PC-9 (cell line): ENCODE results near the gene SUPT5H.

Experiments
- EZH2 ChIP-seq: fragments of 200-600 bp; sonication (generic); IDR thresholded peaks from 2 replicates; pipeline ENCODE4 v1.8.0; 2017; ENCODE audit warnings: antibody characterized with exemption, low read depth
- TF ChIP-seq, protein P1 (sequence below): fragments of 200-600 bp; sonication (generic); conservative IDR thresholded peaks from 2 replicates; pipeline ENCODE4 v1.6.1; 2017; ENCODE audit warnings: mixed run types, antibody characterized with exemption, mild to moderate bottlenecking, moderate library complexity

DNA sequence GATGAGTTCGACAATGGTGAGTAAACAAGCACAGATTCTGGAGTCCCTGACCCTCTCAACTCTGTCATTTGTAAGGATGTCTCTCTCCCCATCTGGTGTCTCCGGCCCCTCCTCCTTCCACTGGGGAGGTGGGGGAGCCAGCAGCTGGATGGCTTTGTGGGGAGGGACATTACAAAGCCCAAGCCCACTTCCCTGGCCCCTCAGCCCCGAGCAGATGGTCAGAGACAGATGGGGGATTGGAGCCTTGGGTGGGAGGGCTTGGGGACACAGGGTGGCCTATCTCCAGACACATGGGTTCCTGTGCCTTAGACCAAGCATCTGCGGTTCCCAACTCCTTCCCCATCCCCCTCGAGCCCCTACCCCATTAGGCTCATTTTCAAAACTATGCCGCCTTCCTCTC lies 37.8 kb downstream of the SUPT5H start:
- TF ChIP-seq, protein P1, sequence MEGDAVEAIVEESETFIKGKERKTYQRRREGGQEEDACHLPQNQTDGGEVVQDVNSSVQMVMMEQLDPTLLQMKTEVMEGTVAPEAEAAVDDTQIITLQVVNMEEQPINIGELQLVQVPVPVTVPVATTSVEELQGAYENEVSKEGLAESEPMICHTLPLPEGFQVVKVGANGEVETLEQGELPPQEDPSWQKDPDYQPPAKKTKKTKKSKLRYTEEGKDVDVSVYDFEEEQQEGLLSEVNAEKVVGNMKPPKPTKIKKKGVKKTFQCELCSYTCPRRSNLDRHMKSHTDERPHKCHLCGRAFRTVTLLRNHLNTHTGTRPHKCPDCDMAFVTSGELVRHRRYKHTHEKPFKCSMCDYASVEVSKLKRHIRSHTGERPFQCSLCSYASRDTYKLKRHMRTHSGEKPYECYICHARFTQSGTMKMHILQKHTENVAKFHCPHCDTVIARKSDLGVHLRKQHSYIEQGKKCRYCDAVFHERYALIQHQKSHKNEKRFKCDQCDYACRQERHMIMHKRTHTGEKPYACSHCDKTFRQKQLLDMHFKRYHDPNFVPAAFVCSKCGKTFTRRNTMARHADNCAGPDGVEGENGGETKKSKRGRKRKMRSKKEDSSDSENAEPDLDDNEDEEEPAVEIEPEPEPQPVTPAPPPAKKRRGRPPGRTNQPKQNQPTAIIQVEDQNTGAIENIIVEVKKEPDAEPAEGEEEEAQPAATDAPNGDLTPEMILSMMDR, result no peak
- no peak for TF ChIP-seq EZH2
